Stimulated activated CD8-positive, alpha-beta memory T cell treated with anti-CD3 and anti-CD28 coated beads, Interleukin-7, amount 100 ng/mL, for 1 hour (primary cell): ENCODE results near the gene PIK3R3.

ENCODE experiments used
- DNase-seq, 2 donors: peaks; one replicate each; pipeline ENCODE4 v3.0.0-alpha.2; 2020; ENCODE audit warnings: low read depth in 2 of 2

Gene PIK3R3

GRCh38 chr1:46157916-46158311, 25.5 kb upstream of the PIK3R3 start:
- no peak for DNase-seq

- no peak for DNase-seq
Observed at GRCh38 chr1:46153732-46154131, 21.3 kb upstream of the PIK3R3 start.

DNA sequence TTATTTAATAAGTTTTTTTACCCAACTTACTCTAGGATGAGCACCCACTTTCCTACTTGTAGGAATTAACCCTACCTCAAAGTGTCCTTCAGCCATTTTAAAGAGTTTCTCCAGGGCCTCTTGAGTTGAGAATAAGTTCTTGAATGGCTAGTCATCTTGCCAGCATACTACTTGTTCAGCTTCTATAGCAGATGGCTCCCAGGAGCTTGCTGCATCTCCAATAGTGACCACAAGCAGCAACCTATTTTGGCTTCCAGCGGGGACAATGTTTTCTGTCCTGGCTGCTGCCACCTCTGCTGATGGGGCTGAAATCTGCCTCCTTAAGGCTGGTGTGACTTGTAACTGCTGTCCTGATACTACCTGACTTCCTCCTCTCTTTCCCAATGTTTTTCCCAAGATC, 20.8 kb upstream of the PIK3R3 start:
- DNase-seq = no peak

GRCh38 chr1:46152016-46152415, 19.6 kb upstream of the PIK3R3 start:
- DNase-seq = no peak

- no peak for DNase-seq
Observed at GRCh38 chr1:46150085-46150484, 17.7 kb upstream of the PIK3R3 start.

- DNase-seq = no peak
Observed at GRCh38 chr1:46148318-46148717, 15.9 kb upstream of the PIK3R3 start.

GRCh38 chr1:46137916-46138315, 5.5 kb upstream of the PIK3R3 start:
- DNase-seq = no peak

- no peak for DNase-seq
Observed at GRCh38 chr1:46136711-46137110, 4.3 kb upstream of the PIK3R3 start.

DNA sequence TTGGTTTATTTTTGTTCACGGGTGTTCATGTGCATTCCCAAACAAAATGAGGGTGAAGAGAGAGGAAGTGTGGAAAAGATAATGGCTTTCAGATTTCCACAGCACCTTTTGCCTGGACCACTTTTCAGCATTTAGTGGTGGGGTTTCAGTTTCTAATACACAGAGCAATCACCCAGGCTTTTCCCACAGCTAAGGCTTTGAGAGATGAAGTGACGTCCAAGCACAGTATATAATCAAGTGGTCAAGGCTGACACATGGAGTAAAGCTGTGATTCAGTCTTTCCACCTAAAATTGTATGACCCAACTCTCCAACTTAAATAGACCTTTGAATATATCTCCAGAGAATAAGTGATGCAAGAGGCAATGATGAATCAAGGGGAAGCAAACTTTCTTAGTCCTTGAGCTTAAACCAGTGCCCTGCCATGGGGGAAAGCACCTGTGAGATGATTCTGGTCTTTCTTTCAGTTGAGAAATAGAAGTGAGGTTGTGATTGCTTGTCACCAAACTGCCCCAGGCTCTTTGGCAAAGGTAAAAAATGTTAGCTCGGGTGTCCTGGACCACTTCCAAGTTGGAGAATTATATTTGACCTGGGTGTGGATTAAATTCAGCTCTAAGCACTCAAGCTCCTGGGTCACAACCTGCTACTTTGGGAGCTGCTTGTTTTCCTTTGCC, 2.4 kb upstream of the PIK3R3 start:
- no peak for DNase-seq

GRCh38 chr1:46133781-46134350, 1.4 kb upstream of the PIK3R3 start:
- DNase-seq = no peak

- no peak for DNase-seq
Observed at GRCh38 chr1:46133181-46133658, 791 bp upstream of the PIK3R3 start.

DNA sequence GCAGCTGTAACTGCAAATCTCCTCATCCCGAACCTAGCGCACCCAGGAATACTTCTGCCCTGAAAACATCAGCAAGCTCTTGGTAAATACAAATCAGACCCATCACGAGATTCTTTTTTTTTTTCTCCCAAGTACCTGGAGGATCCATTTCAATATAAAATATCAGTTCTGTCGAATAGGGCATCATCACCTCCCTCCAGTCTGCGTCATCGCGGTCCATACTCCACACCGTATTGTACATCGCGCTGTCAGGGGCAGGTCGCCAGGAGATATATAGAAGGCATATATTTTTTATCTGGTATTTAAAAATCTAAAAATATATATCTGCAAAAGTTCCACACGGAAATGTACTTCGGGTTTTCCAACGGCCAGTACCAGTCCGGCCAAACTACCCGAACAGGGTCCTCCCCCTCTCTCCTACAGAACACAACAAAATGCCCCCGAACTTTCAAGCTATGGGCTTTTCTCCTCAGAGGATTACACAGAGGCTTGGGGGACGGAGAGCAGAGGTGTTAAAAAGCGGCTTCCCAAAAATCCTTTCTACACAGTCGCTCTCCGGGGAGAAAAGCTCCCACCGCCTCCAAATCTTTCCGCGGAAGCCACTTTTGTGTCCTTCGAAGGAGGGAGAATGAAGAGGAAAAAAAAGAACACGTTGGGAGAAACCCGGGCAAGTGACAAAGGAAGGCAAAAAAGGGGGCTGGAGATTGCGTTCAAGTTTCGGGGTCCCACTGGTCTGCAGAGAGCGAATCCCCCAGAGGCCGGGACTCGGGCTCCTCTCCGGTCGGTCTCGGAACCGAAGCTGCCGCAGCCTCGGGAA, 509 bp downstream of the PIK3R3 start:
- DNase-seq = no peak

DNA sequence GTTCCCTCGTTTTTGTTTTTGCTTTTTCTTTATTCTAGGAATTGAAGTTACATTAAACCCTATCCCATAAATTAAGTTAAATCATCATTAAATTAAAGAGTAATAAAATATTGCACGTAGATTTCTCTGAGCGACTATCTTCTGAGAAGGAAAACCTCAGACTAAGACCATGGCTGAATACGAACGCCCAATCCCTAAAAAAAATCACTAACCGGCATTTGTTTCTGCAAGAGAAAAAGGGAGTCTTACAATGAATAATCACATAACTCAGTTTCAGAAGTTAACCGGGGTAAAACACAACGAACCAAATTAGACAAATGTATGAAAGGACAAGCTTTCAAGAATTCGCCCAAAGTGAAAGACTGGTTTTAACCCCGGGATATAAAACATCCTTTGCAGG, 1.3 kb downstream of the PIK3R3 start:
- DNase-seq = no peak

GRCh38 chr1:46130606-46131005, 1.8 kb downstream of the PIK3R3 start:
- no peak for DNase-seq

DNA sequence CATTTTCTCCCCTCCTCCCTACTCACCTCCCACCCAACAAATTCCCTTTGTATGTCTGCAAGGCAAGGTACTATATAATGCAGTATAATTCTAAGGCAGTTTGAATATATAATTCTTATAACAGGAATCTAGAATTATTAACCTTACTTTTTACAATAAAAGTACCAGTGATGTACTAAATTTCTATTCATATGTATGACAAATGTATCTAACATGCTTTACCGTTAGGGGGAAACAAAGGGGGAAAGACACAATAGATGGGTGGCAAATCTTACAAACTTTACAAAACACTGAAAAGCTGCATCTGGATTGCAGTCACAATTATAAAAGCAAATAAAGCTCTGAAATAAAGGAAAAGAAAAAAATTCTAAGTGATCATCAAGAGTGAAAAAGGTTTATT, 2.3 kb downstream of the PIK3R3 start:
- DNase-seq = no peak

- no peak for DNase-seq
Observed at GRCh38 chr1:46128344-46128743, 4.1 kb downstream of the PIK3R3 start.

DNA sequence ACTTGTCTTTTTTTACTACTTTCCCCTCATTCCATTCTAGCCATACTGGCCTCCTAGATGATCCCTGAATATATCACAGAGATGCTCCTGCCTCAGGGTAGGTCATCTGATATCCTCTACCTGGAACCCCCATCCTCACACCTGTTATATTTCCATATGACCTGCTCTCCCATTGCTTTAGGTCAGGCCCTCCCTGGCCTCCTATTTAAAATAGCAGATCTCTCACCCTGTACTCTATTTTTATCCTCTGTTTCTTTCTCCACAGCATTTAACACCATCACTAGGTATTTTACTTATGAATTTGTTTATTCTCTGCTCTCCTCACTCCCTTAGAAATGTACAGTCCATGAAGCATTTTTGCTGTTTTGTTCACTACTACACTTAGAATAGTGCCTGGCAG, 13.6 kb downstream of the PIK3R3 start:
- DNase-seq = no peak

GRCh38 chr1:46117810-46118494, 14.5 kb downstream of the PIK3R3 start:
- no peak for DNase-seq

GRCh38 chr1:46114925-46115603, 17.4 kb downstream of the PIK3R3 start:
- no peak for DNase-seq

DNA sequence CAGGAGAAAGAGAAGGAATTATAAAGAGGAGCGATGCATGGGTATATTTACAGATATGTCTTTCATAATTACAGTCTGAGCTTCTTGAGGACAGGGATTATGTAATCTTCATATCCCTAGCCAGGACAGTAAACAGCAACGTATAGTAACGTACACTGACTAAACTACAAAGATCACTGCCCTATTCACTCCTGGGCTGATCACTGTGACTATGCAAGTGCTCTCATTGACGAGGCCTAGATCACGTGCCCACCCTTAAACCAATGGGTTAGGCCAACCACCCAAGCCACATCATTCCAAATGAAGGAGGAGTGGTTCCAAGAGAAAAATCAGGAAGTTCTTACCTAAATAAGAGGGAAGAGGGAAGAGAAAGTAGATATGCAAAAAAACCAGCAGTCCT, 18.5 kb downstream of the PIK3R3 start:
- DNase-seq = no peak

- no peak for DNase-seq
Observed at GRCh38 chr1:46112108-46112507, 20.3 kb downstream of the PIK3R3 start.

- DNase-seq = no peak
Observed at GRCh38 chr1:46110521-46110920, 21.9 kb downstream of the PIK3R3 start.
